Sigmoid colon (tissue), 4 donors: Measurements from ENCODE around the gene LRPPRC.

Experiments used
- EP300 ChIP-seq, 4 donors: sonication (generic); formaldehyde crosslinking; IDR thresholded peaks; one replicate each; pipeline ENCODE4 v1.6.1; 2017; ENCODE audit warnings: antibody characterized with exemption in 4 of 4
- POLR2A ChIP-seq, 2 donors: fragments of 450-650 bp; IDR thresholded peaks; one replicate each; pipeline ENCODE4 v1.6.1; 2016; ENCODE audit warnings: antibody characterized with exemption in 2 of 2, mild to moderate bottlenecking in 2 of 2, moderate library complexity in 2 of 2
- TF ChIP-seq, protein P1 (sequence below), 4 experiments: fragments of 450-650 bp in 3 of 4; fragments of 200-600 bp in 1 of 4; IDR thresholded peaks; one replicate each; pipeline ENCODE4 v1.5.1; 2016 to 2019; ENCODE audit warnings: antibody characterized with exemption in 4 of 4, mild to moderate bottlenecking in 3 of 4, moderate library complexity in 2 of 4

DNA sequence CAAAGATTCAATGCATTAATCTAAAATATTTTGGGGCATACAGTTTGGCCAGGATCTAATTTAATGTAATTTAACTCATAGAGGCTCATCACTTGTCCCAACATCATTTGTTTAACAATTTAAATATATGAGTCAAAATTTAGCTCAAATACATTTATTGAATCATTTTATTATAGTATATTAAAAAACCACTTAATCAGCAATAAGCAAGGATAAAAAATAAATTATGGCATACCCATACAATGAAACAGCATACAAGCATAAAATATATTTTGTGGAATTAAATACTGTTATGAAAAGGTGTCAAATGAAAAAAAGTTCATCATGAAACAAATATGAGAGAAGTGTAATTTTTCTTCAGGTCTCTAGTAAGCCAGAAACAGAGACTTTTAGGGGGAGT lies 34.9 kb downstream of the LRPPRC start:
- TF ChIP-seq, protein P1, sequence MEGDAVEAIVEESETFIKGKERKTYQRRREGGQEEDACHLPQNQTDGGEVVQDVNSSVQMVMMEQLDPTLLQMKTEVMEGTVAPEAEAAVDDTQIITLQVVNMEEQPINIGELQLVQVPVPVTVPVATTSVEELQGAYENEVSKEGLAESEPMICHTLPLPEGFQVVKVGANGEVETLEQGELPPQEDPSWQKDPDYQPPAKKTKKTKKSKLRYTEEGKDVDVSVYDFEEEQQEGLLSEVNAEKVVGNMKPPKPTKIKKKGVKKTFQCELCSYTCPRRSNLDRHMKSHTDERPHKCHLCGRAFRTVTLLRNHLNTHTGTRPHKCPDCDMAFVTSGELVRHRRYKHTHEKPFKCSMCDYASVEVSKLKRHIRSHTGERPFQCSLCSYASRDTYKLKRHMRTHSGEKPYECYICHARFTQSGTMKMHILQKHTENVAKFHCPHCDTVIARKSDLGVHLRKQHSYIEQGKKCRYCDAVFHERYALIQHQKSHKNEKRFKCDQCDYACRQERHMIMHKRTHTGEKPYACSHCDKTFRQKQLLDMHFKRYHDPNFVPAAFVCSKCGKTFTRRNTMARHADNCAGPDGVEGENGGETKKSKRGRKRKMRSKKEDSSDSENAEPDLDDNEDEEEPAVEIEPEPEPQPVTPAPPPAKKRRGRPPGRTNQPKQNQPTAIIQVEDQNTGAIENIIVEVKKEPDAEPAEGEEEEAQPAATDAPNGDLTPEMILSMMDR (IDR thresholded peaks at IDR 0.05), result no peak
- TF ChIP-seq EP300 (IDR thresholded peaks at IDR 0.05) (no peak), POLR2A (IDR thresholded peaks at IDR 0.05) (no peak)
